Globus pallidus (tissue), 1 donor: Measurements from ENCODE around the gene BPIFB2.

Experiments
- DNase-seq: peaks from one replicate; pipeline ENCODE4 v3.0.0-alpha.2; 2015; ENCODE audit warnings: low spot score

The BPIFB2 gene

GRCh38 chr20:33070111-33071053 lies 62.9 kb downstream of the BPIFB2 start:
- DNase-seq: no peak

- no peak for DNase-seq
Observed at GRCh38 chr20:33071198-33071597, 63.7 kb downstream of the BPIFB2 start.

GRCh38 chr20:33072362-33072761 lies 64.9 kb downstream of the BPIFB2 start:
- no peak for DNase-seq

- DNase-seq: no peak
Observed at GRCh38 chr20:33072813-33073212, 65.3 kb downstream of the BPIFB2 start.
